ENCODE results near the gene DUOXA1.
"Not testable (repeated sequence)": the region's sequence is repeated elsewhere in the genome, so short reads cannot be mapped to it uniquely, and the experiment has no call there.

DUOXA1 gene

DNA sequence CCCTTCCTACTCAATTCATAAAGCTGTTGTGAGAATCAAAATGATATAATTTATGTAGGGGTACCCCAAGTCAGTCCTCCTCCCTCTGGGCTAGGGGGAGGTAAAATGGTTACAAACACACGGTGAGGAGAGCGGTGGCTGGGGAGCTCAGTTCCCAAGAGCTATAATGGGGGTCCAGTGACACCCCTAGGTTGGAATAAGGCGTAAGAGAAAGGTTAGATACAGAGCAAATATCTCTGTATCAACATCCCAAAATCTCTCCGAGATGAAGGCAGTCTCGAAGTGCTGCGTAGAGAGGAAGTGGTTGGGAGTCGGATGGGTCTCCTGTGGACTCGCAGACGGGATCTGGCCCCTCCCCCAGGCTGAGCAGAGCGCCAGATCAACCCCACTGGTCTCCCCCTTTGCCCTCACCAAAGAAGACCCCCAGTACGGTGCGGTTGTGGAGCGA, 17.5 kb downstream of the DUOXA1 start:
- DNase-seq = no peak

DNA sequence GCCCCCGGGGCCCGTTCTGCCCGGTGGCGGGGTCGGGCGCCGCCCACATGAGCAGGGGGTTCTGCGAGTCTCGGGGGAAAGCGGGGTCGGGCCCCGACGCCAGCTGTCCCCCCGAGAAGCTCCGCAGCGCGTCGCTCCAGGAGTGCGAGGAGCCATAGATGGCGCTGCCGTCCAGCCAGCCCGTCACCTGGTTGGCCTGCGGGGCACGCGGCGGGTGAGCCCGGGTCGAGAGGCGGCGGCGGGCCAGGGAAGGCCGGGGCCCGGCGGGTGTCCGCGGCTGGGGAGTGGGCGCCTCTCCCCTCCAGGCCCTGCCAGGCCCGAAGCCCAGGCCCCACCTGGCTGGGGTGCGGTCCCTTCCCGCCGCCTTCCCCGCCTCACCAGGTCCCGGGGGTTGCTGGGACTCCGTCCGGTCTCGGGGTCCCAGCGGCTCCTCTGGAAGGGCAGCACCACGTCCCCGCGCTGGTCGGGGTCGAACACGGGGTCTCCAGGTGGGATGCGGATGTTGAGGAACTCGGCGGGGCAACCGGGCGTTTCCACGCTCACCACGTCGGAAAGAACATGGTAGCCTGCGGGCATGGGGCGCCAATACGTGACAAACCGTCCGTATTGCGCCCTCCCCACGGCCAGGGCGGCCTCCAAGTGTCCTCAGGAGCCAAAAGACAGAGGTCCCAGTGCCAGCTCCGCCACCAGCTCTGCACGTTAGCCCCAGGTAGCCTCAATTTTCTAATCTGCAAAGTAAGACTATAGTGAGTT, 18.1 kb downstream of the DUOXA1 start:
- no peak for DNase-seq

DNA sequence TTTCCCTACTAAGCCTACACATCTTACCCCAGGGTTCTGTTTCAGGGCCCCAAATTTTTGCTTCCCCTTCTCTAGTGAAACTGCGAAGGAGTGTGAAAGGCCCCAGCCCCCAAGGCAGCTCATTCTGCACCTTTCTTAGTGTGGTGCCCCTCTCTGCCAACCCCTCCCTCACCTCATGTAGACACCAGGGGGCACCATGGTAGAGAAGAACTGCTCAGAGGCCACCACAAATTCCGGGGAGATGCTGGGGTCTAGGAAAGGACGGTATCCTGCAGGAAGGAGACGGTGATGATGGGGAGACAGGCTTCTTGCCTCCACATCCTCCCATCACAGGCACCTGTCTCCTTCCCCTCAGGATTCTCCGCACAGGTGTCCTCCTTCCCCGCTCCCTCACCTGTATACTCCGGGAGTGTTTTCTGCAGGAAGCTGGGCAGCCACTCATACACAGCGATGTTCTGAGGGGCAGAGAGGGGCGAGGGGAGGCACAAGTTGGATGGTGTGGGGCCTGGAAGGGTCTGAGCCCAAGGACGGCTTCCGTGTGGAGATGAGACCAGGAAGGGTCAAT, 19.3 kb downstream of the DUOXA1 start:
- no peak for DNase-seq

DNA sequence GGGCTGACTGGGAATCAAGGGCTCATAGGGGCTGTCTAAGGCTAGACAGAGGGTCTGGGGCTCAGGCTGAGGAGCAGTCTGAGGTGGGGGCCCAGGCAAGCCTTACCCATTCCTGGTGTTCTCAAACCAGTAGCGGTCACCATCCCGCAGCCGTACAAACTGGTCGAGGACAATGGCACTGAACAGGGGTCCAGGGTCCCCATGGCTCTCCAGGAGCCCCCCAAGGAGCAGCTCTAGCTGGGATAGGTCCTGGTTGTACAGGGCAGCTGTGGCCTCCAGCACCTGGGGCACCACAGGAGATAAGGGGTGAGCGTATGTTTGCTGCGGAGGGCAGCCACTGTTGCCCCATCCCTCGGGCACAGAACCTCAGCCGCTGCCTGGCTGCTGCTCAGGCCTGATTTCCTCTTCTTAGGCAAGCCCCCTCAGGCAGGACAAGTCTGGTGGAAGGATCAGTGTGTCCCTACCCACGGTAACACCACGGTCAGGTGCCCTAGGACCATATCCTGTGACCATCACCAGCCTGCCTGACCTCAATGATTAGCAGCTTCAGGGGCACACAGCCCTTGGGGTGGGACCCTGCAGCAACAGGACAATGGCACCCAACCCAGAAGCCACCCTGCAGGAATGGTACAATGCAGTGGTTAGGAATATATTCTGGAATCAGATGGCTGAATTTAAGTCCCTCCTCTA, 21.6 kb downstream of the DUOXA1 start:
- no peak for DNase-seq

DNA sequence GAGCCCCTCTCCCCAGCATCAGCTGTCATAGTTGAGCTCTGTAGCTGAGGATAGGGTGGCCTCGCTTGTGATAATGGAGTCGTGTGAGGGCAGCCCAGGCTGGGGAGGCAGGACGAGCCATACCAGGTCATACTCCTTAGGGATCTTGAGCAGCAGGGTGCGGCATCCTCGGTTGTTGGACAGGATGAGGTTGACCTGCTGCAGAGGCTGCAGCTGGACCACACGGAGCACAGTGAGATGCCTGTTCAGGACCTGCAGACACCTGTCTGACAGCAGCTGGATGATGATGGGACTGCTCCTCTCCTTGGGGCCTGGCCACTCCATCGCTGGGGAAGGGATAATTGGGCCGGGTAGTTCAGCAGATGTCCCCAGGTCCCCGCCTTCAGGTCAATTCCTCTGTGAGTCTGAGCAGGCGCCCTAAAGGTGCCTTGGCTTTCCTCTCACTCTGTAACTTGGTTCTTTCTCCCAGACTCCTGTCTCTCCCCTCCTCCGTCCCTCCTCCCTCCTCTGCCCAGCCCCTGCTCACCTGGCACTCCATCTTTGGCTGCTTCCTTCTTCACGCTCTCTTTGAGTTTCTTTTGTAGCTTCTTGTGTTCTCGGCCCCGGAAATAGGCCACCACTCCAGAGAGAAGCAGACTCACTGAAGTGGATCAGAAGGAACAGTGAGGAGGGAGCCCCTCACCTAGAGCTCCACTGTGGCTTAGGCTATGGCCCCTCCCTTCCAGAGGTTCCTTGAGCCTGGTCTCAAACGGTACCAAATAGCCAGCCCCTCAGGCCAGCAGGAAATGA, 23.5 kb downstream of the DUOXA1 start:
- DNase-seq = no peak

DNA sequence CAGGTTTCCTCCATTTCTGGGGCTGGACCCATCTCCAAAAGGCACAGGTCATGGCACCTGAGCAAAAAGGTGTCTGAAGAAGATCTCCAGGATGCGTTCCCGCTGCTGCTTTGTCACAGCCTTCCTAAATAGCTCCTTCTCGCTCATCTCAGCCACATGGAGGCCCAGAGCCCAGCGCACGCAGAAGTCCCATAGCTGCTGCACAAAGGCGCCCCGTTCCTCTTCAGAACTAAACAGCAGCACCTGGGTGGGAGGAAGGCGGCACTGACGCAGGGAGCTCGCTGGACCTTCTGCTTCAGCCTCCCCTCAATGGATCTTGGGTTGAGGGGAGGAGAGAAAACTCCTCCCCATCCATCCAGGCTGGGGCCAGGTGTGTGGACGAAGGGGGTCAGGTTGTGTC, 24.1 kb downstream of the DUOXA1 start:
- DNase-seq = no peak

DNA sequence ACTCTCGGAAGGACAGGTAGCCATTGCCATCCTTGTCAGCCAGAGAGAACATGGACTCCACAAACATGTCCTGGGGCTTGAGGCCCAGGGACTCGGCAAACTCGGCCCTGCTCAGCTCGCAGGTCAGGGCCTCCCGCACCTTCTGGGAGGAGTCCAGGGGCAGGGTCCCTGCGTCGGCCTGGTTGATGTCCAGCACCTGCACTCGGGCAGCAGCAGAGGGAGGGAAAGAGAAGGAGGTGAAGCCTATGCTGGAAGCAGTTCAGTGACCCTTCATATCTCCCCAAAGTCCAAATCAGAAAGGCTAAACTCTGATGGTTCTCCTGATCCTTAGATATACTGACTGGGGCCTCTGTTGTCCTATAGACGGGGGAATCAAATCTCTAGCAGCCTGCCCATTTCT, 25.5 kb downstream of the DUOXA1 start:
- DNase-seq = not testable (repeated sequence)

DNA sequence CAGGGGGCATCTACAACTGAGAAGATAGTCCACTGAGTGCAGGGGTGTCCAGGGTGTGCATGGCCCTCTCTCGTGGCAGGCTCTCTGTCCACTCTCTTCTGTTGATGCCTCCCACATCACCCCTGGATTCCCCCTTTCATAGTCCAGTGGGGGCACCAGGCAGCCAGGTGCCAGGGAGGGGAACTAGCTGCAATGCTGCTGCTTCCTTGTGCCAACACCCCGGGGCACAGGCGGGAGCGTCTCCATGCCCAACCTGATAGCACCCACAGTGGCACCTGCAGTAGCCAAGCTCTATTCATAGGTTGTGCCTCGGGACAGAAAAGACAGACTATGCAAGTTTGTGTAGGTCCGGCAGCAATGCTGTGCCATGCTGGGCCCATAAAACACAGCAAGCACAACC, 27.5 kb downstream of the DUOXA1 start:
- DNase-seq = no peak

DNA sequence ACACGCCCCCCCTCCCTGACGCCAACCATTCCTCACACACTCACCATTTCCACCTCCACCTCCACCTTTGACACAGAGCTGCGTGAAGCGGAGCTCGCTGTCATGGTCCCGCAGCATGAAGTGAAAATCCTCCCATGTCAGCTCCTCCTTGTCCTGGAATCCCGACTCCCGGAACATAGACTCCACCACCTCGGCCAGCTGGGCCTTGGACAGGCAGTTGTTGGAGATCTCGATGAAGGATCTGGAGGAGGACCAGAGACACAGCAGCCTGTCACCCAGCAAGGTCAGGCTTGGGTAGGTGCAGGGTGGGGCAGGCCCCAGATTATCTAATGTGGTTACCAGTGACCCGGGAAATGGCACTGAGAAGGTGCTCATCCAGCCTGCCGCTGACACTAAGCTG, 27.9 kb downstream of the DUOXA1 start:
- no peak for DNase-seq

DNA sequence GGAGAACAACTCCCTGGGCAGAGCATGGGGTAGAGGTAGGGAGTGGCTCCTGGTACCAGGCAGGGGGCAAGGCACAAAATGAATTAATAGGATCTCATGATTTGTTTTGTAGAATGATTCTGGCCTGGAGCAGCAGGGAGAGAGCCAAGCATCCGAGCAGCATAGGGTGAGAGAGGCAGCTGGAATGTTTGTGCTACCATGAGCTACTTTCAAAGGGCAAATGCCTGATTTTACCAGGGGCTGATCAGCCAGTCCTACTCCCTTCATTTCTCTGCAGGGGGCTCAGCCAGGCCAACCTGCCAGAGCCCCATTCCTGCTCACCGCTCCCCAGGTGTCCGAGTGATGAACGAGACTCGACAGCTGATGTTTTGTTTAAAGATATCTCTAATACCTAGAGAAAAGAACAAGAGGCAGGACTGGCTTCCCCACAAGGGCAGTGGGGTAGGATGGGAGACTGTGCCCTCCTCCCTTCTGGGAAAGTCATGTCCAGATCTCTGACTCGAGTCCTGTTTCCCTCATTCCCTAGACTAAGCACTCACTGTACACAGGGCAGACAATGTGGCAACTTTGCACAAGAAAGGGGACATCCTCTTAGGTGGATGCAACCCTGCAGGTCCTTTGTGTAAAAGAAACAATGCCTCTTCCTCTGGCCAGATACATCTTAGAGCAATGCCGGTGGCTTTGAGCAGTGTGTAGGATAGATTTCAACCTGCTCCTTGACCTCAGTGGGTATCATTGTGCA, 28.6 kb downstream of the DUOXA1 start:
- no peak for DNase-seq

DNA sequence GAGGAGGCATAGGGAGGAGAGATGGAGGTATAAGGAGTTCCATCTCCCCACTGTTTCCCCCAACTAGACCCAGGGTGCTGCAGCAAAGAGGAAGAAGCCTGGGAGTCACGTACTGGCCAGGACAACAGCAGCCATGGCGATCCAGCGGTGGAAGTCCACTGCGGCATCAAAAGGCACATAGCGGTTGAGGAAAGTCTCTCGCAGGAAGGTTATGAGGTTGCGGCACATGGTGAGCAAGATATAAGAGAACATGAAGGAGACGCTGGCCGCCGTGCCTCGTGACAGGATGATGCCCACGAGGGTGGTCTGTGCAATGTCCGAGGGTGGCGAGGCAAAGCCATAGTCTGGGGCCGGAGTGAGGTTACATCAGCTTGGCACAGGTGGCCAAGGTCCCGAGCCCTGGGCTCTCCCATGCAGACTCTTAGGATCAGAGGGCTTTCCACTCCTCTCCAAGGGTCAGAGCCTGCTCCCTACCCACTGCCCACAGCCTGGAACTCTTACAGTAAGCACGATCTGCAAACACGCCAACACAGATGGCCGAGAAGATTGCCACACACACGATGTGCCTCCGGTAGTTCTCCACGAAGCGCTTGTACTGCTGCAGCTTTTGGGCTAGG, 30.0 kb downstream of the DUOXA1 start:
- DNase-seq = no peak

DNA sequence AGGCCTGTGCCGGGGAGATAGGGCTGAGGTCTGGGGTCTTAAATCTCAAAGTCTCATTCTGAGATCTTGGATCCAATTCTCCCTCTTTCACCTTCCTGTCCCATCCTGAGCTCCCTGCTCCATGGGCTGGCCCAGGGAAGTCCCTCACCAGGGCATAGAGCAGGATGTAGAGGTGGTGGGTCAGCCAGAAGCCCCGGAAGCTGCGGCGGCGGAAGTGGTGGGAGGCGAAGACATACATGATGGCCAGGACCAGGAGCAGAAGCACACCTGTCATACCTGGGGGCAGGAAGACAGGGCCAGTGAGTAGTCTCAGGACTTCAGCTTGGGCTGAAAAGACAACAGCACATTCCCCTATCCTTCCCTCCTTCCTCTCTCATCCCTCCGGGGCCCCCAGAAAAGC, 32.2 kb downstream of the DUOXA1 start:
- no peak for DNase-seq

DNA sequence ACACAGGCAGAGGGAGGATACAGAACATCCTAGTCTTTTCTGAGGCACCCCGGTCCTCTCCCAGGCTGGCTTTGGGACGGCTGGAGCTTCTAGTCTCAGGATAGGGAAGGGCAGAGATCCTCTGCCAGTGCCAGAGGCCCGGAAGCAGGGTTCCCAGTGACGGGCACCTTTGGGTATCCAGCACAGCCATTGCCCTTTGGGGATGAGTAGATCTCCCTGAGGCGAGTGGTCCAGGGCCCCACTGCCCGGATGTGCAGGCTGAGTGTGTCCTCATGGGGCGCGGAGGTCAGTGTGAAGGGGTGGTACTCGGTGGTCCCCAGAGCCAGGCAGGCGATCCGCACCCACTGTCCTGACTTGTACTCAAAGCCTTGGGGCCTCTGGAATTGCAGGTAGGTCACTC, 34.0 kb downstream of the DUOXA1 start:
- DNase-seq = no peak

DNA sequence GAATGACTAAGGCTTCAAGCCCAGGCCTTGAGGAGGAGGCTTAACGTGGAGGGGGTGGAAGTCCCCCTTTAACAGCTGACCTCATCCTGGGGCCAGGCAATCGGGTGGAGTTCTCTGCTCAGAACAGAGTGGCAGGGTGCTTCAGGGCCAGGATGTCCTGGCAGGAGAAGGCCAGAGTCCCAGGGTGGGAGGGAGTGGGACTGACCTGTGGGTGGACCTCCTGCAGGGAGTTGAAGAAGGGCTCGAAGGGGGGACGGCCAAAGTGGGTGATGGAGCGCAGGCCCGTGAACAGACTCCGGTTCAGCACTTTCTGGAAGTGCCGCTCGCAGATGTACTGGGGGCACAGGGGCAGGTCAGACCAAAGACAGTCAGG, 35.3 kb downstream of the DUOXA1 start:
- DNase-seq = no peak

DNA sequence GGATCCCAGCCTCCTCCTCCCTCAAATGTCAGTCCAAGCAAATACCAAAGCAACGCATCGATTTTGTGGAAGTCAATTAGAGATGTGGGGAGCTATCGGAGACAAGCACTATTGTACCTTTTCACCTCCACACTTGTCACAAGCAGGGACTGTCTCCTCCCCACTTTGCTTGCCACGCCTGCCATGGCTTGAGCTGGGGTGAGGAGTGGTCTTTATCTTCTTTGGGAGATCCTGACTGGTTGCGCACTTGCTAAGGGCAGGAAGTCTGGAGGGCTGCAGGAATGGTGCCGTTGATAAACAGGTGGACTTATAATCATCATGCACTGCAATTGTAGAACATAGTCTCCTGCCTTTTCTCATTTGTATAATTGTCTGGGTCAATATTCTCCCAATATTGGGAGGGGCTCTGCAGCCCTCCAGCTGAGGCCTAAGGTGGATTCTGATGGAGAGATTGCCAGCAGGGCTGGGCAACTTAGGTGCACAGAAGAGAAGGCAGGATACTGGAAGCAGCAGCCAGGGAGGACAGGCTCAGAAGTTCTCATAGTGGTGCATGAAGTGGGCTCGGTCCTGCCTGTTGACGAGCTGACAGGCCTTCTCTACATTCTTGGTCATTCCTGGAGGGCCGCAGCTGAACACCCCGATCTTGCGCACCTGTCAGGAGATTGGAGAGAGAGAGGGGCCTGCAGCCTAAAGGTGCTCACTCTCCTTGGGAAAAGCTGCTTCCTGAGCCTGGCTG, 35.9 kb downstream of the DUOXA1 start:
- no peak for DNase-seq

DNA sequence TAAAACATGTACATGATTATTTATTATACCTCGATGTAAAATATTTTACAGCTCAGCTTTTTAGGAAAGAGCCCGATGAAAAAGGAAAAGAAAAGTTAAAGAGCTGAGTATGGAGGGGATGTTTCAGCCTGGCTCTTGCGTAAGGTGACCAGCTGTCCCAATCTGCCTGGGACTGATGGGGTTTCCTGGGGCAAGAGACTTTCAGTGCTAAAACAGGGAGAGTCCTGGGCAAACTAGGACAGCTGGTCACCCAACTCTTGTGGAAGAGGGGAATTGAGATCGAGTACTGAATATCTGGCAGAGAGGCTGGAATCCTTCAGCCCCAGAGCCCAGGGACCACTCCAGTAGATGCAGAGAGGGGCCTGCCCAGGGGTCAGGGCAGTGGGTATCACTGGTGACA, 36.7 kb downstream of the DUOXA1 start:
- no peak for DNase-seq

DNA sequence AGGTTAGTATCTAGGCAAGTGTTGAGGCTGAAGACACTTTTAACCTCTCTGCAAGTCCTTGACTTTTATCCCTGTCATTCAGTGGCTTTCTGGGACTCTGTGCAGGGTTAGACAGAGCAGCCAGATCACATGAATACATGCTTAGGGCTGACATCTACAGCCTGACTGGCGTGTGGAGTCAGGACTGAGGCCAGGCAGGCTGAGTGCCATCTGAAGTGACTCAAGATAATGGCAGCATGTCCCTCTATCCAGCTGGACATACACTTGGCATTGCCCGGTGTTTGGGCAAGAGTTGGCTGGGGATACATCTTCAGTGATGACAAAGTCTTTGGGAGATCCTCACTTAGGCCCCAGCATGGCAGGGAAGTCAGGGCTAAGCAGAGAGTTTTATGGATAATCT, 38.1 kb downstream of the DUOXA1 start:
- DNase-seq = no peak

DNA sequence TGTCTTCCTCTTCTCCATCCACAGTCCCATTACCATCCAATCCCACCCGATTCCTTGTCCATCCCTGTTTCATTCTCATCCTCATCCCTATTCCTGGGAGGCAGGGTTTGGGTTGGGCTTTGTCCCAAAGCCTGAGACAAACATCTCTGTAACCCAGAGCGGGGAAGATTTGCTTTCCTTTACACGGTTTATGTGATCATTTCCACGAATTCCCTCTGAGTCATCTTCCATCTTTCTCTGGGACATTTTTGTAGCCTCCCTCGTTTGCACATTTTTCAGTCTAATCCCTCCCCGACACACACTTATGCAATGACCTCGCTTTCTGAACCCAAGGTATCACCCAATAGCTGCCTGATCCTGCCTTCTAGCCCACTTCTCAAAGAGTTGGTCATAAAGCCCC, 38.5 kb downstream of the DUOXA1 start:
- no peak for DNase-seq

DNA sequence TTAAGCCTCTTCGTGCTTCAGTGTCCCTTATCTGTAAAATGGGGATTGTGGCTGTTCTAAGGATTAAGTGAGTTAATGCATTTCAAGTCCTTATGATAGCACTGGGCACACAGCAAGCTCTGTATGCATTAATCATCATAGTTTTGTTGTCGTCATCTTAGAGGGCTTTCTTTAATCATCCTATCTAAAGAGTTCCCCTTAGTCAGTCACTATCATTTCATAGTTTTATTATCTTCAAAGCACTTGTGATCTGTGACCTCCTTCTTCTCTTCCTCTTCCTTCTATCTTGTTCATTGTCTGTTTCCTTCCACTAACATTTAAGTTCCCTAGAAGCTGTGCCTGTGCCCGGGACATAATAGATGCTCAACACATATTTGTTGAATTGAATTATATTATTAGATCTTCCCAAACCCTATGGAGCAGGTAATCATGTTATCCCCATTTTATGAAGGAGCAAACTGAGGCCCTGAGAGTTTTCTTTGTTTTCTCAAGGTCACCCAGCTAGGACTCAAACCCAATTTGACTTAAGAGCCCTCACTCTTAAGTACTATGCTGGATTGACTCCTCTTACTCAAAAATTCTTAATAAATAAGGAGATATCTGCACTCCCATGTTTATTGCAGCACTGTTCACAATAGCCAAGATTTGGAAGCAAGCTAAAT, 39.8 kb downstream of the DUOXA1 start:
- DNase-seq = no peak

DNA sequence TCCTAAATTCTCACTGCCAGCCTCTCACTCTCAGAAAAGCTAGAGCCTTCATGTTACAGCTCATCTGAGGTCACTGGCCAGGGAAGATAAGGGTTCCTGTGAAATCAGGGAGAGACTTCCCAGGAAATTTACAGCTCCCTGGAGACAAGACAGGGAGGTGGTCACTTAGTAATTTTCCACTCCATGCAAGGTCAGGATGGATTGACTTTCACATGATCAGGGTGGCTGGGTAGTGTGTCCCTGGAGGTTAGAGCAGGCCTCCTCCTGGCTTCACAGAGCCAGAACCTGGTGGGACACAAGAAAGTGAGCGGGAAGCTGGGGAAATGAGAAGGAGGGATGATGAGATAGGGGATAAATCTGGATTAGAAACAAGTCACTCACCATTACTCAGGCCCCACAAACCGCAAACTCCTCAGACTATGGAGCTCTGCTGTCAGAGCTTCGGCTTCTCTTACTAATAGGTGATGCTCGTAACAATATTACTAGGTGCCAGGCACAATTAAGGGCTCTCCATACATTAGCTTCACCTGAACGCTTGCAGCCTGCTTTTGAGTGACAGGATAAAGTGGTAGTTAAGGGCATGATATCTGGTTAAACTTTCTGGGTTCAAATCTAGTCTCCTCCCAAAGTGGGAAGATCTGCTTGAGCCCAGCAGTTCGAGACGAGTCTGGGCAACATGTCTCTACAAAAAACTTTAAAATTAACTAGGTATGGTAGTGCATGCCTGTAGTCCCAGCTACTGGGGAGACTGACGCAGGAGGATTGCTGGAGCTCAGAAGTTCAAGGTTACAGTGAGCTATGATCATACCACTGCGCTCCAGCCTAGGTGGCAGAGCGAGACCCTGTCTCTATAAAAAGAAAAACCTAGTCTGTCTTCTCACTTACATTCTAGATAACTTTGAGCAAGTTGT, 40.6 kb downstream of the DUOXA1 start:
- DNase-seq = no peak
